HG02870 (cell line): ENCODE data around the gene PKP1.

ENCODE experiments used
- ATAC-seq: cut with Tn5 transposase; IDR thresholded peaks from one replicate; pipeline ENCODE4 v1.9.1; 2021; ENCODE audit warnings: mild to moderate bottlenecking, moderate library complexity; ENCODE audit not compliant: unreplicated experiment

PKP1 gene

GRCh38 chr1:201324821-201325677 is 41.7 kb downstream of the PKP1 start:
- no peak for ATAC-seq

GRCh38 chr1:201325678-201326060 is 42.4 kb downstream of the PKP1 start:
- ATAC-seq, result no peak

DNA sequence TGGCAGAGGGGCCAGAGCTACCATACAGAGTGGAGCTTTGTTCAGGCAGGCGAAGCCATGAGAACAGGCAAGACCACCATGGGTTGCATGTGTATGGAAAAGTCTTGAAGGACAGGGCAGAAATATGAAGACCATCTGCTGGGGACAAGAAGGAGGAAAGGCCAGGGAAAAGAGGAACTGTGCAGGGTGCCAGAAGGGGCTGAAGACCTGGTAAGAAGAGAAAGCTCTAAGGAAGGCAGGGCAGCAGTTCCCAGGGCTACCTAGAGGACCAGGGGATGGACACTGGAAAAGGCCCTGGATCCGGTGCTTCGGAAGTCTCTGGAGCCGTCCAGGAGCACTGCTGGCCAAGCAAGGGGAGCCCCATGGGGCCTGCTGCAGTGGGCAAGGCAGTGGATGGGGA is 43.4 kb downstream of the PKP1 start:
- ATAC-seq, result no peak

- no peak for ATAC-seq
Observed at GRCh38 chr1:201327687-201328240, 44.5 kb downstream of the PKP1 start.

GRCh38 chr1:201328576-201328975 is 45.3 kb downstream of the PKP1 start:
- no peak for ATAC-seq

GRCh38 chr1:201329286-201329685 is 46.0 kb downstream of the PKP1 start:
- no peak for ATAC-seq

DNA sequence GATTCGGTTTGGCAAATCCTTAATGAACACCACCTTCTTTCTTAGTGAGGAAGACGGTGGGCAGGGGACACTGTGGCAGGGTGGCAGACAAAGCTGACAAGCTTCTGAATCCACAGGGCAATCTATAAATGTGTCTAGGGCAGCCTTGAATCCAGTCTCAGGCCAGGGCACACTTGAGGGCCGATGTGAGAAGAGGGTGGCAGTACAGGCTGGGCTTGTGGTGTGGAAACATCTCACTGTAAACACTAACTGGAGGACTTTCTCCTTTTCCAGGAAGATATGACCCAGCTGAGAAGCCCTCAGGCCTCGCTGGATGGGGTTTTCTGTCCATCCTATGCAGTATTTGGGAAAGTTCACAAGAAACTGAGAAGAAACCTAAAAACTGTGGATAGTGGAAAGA is 46.5 kb downstream of the PKP1 start:
- ATAC-seq, result no peak

GRCh38 chr1:201330541-201330940 is 47.2 kb downstream of the PKP1 start:
- no peak for ATAC-seq

DNA sequence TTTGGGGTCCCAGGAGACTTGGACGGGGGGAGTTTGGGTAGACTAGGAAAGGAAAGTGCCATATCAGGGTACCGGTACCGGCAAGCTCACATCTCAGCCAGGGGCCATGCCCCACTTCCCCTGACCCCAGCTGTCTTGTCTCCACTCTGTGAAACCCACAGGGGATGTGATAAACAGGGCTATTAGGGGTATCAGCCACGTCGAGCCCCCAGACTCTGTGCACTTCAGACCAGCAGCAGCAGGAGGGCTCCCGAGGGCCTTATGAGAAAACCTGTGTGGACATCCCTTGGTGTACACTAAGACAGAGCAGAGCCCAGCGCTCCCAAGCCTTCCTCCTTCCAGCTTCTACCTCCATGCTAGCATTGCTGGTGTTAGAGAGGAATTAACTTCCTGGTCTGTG is 47.9 kb downstream of the PKP1 start:
- no peak for ATAC-seq

DNA sequence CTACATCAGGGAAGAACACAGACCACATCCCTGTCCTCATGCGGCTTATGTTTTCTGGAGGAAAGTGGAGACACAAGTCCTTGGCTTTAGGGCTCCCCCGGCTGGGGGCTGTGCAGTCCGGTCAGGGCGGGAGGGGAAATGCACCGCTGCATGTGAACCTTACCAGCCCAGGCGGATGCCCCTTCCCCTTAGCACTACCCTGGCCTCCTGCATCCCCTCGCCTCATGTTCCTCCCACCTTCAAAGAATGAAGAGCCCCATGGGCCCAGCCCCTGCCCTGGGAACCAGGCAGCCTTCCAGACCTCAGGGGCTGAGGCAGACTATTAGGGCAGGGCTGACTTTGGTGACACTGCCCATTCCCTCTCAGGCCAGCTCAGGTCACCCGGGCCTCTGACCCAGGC is 48.7 kb downstream of the PKP1 start:
- no peak for ATAC-seq

GRCh38 chr1:201332616-201333335 is 49.5 kb downstream of the PKP1 start:
- no peak for ATAC-seq

DNA sequence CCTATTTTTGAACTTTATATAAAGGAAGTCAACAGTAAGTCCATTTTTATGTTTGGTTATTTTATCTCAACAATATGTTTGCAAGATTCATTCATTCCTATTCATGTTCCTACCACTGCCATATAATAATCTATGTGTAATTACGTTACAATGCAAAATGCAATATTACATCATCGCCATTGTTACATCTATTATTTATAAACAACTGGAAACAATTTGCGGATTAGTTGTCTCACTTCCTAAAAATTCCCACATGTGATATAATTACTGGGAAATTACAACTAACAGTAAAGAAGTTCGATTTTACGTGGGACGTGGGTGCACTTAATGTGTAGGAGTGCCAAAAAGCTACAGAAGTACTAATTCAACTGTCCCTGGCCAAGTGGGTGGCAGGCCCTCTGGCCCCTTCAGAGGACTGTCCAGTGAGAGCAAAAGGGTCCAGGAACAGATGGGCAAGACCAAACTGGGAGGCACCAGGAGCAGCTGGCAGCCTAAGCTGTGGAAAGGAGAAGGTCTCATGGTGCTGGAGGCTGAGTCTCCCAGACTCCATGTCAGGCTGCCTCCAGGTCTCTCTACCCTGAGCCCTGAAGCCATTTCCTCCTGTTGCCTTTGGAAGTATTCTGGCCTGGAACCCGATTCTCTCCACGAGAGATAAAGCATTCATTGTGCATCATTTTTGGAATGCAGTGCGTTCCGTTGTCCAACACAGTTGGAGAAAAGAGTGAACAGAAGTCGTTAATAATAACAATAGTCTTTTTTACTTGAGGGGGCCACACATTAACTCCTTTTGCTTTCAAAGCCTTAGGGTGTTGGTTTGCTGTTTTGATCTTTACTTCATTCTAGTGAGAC is 51.2 kb downstream of the PKP1 start:
- no peak for ATAC-seq

DNA sequence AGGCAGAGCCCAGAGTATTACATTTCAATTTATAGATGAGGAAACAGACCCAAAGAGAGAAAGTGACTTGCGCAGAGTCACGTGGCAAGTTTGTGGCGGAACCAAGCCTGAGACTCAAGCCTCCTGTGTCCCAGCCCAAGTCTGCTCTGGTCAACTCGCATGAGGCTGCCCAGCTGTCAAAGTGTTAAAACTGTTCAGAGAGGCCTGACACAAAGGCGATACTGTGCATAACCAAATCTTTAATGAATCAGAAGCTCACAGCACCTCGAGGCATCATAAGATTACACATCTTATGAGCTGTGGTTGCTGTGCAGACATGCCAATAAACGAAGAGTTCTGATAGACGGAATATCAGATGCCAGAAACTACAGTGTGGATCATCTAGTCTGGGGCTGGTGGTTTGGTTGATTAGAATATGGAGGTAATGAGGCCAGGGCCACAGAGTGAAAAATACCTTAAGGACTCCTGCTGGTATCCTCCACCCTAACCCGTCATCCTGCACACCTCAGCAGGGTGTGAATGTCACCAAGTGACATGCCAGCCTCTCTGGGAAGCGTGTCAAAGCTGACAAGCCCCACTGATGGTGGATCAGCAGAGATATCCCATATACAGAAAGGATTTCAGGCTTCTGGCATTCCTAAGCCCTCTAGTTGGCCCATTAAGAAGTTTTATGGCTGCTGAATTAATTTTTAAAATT is 52.0 kb downstream of the PKP1 start:
- ATAC-seq, result no peak

DNA sequence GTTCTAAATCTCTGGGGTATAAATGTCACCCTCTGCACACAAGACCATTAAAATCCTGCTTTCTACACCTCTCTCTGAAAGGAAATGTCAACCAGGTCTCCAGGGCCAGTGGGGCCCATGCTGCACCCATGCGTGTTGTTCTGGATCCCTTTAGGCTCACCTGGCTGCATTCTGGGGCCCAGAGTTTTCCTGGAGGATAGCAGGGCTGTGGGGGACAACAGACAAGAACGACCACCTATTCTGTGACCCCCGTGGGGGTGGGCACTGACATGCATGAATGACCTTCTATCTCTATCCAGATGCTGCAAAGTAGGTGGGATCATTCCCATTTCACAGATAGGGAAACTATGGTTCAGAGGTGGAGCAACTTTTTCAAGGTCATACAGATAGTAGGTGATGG is 52.6 kb downstream of the PKP1 start:
- no peak for ATAC-seq

DNA sequence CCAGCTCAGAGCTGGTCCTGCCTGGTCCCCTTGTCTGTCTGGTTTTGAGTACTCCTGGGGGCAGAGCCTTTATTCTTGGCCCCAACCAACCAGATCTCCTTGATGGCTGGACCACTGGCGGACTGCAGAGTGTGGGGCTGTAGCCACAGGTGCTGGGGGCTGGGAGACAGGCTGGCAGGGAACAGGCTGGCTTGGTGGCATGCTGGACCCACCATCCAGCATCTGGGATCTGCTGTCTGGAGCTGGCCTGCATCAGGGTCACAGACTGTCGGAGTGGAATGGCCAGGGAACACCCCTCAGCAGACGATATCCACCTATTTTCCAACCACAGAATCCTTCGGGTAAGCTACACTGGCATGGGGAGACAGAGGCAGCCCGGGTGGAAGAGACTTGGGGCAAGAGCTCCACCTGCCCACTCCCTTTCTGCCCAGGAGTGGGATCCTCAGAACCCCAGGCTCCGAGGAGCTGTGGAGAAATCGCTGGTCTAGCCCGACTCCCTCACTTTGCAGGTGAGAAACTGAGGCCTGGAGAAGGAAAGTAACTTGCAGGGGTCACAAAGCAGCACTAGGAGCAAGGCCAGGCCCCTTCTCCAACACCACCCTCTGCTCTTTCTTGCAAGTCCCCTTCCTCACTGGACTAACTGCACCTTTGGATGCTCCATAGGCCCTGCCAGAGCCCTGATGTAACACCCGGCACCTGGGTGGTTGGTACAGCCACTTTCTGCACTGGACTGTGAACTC is 53.6 kb downstream of the PKP1 start:
- ATAC-seq, result no peak

DNA sequence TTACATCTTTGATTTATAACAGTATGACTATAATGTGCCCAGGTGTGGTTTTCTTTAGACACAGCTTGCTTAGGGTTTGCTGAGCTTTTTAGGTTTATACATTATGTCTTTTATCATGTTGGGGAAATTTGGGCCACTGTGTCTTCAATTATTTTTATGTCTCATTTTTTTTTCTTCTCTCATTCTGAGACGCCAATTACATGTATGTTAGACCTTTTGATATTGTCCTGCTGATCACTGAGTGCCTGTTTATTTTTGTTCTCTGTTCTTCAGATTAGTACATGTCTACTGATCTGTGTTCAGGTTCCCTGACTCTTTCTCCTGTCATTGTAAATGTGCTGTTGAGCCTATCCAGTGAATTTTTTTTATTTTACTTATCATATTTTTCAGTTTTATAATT is 58.1 kb downstream of the PKP1 start:
- no peak for ATAC-seq

DNA sequence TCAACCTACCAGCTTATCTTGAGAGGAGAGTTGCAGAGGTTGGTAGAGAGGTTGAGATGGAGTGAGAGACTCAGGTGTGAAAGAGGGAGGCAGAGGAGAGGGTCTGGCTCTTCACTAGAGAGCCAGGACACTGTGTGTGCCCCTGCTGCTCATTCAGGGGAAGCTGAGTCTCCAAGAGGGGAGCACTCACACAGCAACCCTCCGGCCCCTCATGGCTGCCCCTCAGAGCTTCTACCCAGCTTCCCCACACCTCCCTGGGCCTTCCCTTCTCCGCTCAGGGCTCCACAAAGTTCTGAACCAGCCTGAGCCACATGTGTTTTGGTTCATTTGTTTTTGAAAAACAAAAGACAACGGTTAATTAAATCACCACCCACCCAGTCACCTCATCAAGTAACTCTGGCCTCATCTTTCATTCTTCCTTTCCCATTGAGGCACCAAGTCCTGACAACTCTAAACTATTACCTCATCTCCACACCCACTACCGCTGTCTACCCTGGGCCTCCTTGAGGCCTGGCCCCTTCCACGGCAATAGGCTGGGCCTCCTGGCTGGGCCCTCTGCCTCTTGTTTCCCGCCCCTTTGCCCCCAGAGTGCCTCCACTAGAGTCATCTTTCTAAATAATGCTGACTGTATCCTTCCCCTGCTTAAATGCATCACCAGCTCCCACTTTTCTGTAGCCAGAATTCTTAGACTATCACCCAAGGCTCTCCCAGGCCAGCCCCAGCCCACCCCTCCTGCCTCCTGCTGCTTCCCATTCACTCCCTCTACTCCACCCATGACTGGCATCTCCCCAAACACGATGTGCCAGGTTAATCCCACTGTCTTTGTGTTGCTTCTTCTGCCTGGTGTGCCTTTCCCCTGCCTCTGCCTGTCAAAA is 61.1 kb downstream of the PKP1 start:
- no peak for ATAC-seq

DNA sequence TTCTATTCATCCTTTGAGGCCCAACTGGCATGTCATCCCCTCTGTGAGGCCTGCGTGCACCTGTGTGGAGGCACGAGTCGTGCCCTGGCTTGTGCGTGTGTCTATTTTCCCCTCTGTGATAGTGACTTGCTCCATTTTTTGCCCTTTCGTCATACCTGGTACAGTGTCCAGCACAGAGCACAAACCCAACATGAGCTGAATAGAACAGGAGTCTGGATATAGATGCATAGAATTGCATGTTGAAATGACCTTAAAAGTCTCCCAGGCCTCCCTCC is 61.7 kb downstream of the PKP1 start:
- no peak for ATAC-seq

- no peak for ATAC-seq
Observed at GRCh38 chr1:201346337-201346939, 63.1 kb downstream of the PKP1 start.
